Stimulated activated CD8-positive, alpha-beta memory T cell treated with anti-CD3 and anti-CD28 coated beads, Interleukin-4, amount 100 ng/mL, for 48 hours (primary cell): Measurements from ENCODE around the gene SWSAP1.
"Not testable (repeated sequence)": the region's sequence is repeated elsewhere in the genome, so short reads cannot be mapped to it uniquely, and the experiment has no call there.

ENCODE experiments used
- DNase-seq: peaks from one replicate; pipeline ENCODE4 v3.0.0-alpha.2; 2020

SWSAP1 gene

DNA sequence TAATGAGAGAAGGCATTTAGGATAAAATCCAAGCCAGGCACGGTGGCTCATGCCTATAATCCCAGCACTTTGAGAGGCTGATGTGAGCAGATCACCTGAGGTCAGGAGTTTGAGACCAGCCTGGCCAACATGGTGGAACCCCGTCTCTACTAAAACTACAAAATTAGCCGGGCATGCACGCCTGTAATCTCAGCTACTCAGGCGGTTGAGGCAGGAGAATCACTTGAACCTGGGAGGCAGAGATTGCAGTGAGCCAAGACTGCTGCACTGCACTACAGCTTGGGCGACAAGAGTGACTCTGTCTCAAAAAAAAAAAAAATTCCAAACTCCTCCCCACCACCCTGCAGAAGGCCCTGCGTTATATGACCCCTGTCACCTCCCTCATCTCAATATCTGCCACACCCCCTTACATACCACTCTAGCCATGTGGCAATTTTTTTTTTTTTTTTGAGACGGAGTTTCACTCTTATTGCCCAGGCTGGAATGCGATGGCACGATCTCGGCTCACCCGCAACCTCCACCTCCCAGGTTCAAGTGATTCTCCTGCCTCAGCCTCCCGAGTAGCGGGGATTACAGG, 4.9 kb downstream of the SWSAP1 start:
- not testable (repeated sequence) for DNase-seq

- DNase-seq, result no peak
These were observed 5.4 kb downstream of the SWSAP1 start for GRCh38 chr19:11379857-11380350.

DNA sequence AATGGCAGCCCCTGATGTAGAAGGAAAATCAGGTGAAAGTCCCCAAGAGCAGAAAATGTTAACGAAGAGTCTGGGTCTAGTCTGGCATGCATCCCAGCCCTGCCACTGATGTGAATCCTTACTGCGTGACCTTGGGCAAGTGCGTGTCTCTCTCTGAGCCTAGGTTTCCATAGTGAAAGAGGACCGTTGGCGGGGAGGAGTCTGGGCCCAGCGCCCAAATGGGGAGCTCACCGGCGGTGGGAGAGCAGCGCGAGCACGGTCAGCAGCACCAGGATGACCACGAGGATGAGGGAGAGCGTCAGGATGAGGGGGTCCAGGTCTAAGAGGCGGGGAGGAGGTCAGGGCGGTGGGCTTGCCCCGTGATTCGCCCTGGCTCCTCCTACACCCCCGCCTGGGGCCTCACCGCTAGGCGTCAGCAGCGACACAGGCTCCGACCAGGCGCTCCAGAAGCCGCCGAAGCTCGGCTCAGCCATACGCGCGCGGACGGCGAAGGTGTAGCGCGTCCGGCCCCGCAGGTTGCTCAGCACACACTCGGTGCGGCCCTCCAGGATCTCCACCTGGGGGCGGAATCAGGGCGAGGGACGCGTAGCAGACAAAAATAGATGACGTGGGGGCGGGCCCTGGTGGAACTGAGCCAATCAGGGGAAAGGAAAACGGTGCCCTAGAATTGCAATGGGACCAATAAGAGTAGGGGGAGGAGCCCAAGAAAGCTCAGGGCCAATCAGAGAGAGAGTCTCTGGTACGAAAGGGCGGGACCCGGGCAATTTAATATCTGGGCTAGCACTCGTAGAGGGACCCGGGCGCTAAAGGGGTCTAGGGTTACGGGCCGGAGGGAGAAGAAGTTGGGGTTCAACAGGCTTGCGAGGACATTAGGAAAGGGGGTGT, 6.4 kb downstream of the SWSAP1 start:
- peak; percentile 96 for DNase-seq

DNA sequence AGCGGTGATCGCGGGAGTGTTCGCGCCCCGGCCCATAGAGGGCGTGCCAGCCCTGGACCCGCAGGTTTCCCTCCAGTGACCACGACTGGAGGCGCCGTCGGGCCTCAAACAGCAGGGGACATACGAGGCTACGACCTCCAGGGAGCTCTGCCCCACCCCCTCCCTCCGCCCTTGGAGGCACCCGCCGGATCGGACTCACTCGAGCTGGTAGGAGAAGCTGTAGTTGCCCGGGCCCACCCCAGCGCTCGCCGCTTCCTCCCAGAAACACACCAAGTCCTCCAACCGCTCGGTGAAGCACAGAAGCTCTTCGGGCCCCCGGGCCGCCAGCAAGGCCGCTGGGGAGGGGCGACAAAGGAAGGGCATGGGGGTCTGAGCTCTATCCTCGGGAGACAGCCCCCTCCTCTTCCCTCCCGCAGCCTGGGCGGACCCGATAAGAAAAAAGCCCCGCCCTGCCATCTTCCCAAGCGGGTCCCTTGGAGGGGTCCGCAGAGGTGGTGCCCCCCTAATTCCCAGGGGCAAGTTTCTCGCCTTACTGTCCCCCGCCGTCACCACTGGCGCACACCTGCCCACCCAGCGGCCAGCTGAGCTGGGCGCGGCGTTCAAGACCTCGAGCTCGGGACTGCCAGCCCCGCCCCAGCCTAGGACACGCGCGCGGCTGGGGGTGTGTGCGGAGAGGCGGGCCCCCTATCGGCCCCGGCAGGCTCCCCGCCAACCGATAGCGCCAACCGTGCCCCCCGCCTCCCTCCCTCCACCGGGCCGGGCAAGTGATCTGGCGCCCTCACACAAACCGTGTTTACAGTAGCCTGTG, 8.6 kb downstream of the SWSAP1 start:
- peak; percentile 78 for DNase-seq

DNA sequence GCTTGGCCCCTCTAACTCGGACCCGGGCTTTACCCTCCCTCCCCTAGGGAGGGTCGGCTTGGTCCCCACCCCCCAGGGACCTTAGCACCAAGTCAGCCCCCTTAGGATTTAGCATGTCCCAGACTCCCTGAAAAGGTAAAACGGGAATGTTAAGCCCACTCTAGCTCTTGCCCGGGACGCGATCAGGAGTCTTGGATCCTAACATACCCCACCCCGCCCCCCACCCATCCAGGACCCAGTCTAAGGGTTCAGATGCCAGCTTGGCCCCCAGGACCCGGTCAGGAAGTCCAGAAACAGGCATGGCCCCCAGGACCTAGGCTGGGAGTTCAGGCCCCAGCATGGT, 9.2 kb downstream of the SWSAP1 start:
- DNase-seq, result no peak

GRCh38 chr19:11384778-11385129, 10.3 kb downstream of the SWSAP1 start:
- no peak for DNase-seq

- no peak for DNase-seq
These were observed 12.9 kb downstream of the SWSAP1 start for GRCh38 chr19:11387162-11388034.

DNA sequence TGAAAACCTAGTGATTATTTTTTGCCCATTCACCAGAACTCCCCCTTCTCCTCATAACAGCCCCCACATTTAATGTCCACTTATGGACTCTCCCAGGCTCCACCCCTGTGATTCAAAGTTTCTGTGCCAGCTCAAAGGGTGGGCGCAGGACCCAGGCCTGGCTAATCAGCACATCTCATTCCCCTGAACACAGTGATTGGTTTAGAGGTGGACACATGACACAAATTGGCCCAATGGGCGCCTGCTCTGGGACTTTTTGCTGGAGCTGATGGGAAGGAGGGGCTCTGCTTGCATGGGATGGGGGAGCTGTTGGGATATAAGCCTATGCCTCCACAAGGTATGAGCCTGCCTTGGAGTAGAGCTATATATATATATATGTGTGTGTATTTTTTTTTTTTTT, 15.9 kb downstream of the SWSAP1 start:
- no peak for DNase-seq

- no peak for DNase-seq
These were observed 16.6 kb downstream of the SWSAP1 start for GRCh38 chr19:11390933-11391680.

DNA sequence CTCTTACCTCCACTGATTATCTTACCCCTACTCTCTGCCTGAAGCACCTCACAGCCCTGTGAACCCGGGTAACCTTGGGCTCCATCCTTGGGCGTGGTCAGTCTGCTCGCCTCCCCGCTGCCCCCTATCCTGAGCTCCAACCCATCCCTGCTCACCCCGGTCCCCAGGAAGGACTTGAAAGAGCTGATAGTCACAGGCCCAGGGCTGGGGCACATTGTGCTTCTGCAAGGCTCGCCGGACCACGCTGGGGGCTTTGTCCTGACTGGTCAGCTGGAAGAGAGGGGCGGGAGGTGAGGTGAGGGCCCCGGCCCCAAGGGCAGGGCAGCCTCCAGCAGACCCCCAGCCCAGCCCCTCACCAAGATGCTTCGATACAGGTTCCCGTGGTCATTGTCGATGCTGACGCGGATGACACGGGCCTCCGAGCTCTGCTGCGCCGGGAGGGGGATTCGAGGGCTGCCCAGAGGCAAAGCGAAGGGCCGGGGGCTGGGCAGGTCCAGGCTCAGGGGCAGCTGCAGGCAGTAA, 22.7 kb downstream of the SWSAP1 start:
- DNase-seq, result no peak

GRCh38 chr19:11399667-11400066, 25.2 kb downstream of the SWSAP1 start:
- no peak for DNase-seq

DNA sequence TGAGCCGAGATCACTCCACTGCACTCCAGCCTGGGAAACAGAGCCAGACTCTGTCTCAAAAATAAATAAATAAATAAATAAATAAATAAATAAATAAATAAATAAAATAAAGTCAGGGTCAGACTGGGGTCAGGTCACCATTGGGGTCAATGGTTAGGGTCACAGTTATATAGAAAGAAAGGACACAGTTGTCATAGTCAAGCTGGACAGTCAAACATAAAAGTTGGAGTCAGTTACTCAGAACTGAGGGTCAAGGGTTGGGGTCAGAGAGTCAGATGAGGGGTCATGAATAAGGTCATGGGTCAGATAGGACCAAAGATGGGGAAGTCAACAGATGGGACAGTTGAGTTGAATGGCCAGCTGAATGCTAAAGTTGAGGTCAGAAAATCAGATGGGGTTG, 26.3 kb downstream of the SWSAP1 start:
- no peak for DNase-seq

DNA sequence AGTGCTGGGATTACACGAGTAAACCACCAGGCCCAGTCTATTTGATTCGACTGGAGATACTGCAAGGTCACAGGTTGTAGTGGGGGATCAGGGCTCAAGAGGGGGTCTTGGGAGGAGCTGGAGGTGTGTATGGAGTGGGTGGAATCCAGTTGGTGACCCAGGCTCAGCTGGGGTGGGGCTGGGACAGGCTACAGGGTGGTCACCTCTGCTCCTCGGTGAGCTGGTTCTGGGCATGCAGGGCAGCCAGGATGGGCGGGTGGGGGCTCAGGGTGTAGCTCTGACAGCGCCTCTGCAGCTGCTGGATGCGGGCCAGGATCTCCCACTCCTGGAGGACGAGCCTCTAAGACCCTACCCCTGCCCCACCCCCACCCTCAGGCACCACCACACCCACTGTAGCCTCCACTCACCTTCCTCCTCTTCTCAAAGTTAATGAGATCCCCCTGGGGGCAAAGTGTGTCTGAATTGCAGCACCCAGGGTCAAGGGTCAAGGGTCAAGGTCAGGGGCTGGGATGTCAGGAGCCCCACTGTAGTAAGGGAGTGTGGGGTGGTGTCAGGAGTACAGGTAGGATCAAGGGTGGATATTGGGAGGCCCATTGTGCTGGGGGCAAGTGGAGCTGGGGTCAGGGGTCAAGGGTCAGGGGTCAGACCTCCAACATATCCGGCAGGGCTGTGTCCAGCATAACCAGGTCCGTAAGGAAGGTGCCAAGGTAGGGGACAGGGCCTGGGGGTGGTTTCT, 27.5 kb downstream of the SWSAP1 start:
- no peak for DNase-seq

GRCh38 chr19:11404588-11405222, 30.2 kb downstream of the SWSAP1 start:
- no peak for DNase-seq

GRCh38 chr19:11405846-11406643, 31.6 kb downstream of the SWSAP1 start:
- DNase-seq, result peak; percentile 62

DNA sequence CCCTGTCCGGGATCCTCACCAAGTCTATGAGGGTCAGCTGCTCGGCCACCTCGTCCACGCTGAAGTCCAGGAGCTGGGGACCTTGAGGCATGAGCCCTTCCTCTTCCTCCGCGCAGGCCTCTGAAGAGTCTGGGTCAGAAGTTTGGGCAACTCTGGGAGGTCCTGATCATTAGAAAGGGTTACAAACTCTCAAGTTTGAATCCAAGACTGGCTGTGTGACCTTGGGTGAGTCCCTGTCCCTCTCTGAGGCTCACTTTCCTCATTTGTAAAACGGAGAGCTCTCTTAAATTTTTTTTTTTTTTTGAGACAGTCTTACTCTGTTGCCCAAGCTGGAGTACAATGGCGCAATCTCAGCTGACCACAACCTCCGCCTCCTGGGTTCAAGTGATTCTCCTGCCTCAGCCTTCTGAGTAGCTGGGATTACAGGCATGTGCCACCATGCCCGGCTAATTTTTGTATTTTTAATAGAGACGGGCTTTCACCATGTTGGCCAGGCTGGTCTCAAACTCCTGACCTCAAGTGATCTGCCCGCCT, 32.3 kb downstream of the SWSAP1 start:
- not testable (repeated sequence) for DNase-seq

DNA sequence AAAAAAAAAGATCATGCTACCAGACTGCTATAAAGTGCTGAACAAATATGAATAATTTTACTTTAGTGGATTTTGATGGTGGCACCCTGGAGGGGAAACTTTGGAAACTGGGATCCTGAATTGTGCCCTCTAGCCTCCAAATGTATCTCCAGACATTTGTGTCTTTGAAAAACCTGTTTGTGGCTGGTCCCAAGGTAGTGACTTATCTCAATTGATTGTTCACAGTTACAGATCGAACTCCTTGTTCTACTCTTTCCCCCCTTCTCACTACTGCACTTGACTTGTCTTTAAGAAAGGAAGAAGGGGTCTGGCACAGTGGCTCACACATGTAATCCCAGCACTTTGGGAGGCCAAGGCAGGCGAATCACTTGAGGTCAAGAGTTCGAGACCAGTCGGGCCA, 34.1 kb downstream of the SWSAP1 start:
- no peak for DNase-seq

DNA sequence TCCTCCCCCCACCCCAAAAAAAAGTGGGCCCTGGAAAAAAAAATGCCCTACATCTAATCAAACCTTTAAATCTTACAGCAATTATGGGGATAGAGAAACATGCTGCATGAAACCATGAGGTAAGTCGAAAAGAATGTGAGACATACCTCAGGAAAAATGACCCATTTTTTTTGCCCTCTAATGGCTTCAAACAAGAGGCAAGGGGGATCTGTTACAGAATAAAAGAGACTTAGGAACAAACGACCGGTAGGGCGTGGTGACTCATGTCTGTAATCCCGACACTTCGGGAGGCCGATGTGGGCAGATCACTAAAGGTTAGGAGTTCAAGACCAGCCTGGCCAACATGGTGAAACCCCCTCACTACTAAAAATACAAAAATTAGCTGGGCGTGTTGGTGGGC, 36.2 kb downstream of the SWSAP1 start:
- no peak for DNase-seq

- no peak for DNase-seq
These were observed 40.1 kb downstream of the SWSAP1 start for GRCh38 chr19:11414544-11414943.
